Adrenal gland (tissue), 5 donors: Measurements from ENCODE around the gene TEX14.

Source experiments
- POLR2A ChIP-seq, 2 donors: fragments of 450-650 bp; IDR thresholded peaks; one replicate each; pipeline ENCODE4 v1.6.1; 2017; ENCODE audit warnings: antibody characterized with exemption in 2 of 2, mild to moderate bottlenecking in 2 of 2, moderate library complexity in 1 of 2
- TF ChIP-seq, protein P1 (sequence below), 6 experiments: fragments of 450-650 bp in 4 of 6; fragments of 200-600 bp in 2 of 6; sonication (generic) in 1 of 6; IDR thresholded peaks; 1 replicate in 5 of 6; 2 replicates in 1 of 6; pipeline versions ENCODE4 v1.5.1 to v1.8.0; 2016 to 2021; ENCODE audit warnings: antibody characterized with exemption in 6 of 6, mild to moderate bottlenecking in 2 of 6, moderate library complexity in 1 of 6
- donor health status: DM: no; HTN: no; CAD: no.

DNA sequence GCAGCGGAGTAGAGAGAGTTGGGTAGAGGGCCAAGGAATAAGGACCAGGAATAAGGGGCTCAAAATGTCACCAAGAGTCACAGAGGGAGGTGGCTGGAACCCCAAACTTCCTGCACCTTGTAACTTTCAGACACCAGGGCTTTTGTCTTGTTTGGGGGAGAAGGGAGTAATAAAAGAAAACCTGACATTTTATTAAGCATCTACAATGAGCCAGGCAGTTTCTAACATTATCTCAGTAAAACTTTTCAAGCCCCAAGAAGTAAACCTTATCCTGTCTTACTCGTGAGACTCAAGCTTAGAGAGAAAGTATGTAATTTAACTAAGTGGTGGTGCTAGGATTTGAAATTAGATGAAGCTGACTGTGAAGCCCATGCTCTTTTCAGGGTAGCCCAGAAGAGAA is 176.6 kb downstream of the TEX14 start:
- TF ChIP-seq, protein P1, sequence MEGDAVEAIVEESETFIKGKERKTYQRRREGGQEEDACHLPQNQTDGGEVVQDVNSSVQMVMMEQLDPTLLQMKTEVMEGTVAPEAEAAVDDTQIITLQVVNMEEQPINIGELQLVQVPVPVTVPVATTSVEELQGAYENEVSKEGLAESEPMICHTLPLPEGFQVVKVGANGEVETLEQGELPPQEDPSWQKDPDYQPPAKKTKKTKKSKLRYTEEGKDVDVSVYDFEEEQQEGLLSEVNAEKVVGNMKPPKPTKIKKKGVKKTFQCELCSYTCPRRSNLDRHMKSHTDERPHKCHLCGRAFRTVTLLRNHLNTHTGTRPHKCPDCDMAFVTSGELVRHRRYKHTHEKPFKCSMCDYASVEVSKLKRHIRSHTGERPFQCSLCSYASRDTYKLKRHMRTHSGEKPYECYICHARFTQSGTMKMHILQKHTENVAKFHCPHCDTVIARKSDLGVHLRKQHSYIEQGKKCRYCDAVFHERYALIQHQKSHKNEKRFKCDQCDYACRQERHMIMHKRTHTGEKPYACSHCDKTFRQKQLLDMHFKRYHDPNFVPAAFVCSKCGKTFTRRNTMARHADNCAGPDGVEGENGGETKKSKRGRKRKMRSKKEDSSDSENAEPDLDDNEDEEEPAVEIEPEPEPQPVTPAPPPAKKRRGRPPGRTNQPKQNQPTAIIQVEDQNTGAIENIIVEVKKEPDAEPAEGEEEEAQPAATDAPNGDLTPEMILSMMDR (IDR thresholded peaks at IDR 0.05), result no peak
- no peak for TF ChIP-seq POLR2A (IDR thresholded peaks at IDR 0.05)
